GM12872 (cell line): ENCODE data around the gene PRDM16.

Source experiments
- CTCF ChIP-seq: IDR thresholded peaks from 3 replicates; pipeline ENCODE4 v1.5.1; 2011; ENCODE audit warnings: low read depth, mild to moderate bottlenecking, low read length, moderate library complexity; ENCODE audit not compliant: insufficient read depth

Gene PRDM16

GRCh38 chr1:3441410-3441847 lies 372.4 kb downstream of the PRDM16 start:
- TF ChIP-seq CTCF = no peak

GRCh38 chr1:3441880-3442279 lies 372.9 kb downstream of the PRDM16 start:
- TF ChIP-seq CTCF = no peak

- no peak for TF ChIP-seq CTCF
Measured at GRCh38 chr1:3442331-3442730, 373.3 kb downstream of the PRDM16 start.

- TF ChIP-seq CTCF = no peak
Measured at GRCh38 chr1:3442901-3443300, 373.9 kb downstream of the PRDM16 start.

GRCh38 chr1:3443807-3444206 lies 374.8 kb downstream of the PRDM16 start:
- no peak for TF ChIP-seq CTCF

GRCh38 chr1:3444298-3444697 lies 375.3 kb downstream of the PRDM16 start:
- no peak for TF ChIP-seq CTCF

- TF ChIP-seq CTCF = no peak
Measured at GRCh38 chr1:3444736-3445135, 375.7 kb downstream of the PRDM16 start.

- no peak for TF ChIP-seq CTCF
Measured at GRCh38 chr1:3450202-3450863, 381.3 kb downstream of the PRDM16 start.
